Activated CD8-positive, alpha-beta memory T cell treated with anti-CD3 and anti-CD28 coated beads, Interleukin-2, amount 50 U/mL, for 24 hours (primary cell): ENCODE data around the gene HRCT1.
A peak's percentile ranks its signal among the peaks of the same experiment; 100 is the strongest.
"Not testable (repeated sequence)": the region's sequence is repeated elsewhere in the genome, so short reads cannot be mapped to it uniquely, and the experiment has no call there.

Experiments used
- DNase-seq: peaks from one replicate; pipeline ENCODE4 v3.0.0-alpha.2; 2020; ENCODE audit errors: extremely low read depth

HRCT1 gene

GRCh38 chr9:35905912-35906679 lies at the start of gene HRCT1:
HRCT1 (plus strand) TSS chr9:35906202; CDS start chr9:35906288, 86 bp downstream.
- no peak for DNase-seq

- DNase-seq = no peak
Observed at GRCh38 chr9:35856206-35856605, 49.8 kb upstream of the HRCT1 start.

GRCh38 chr9:35856882-35857281 lies 49.1 kb upstream of the HRCT1 start:
- DNase-seq = no peak

GRCh38 chr9:35858458-35858857 lies 47.5 kb upstream of the HRCT1 start:
- DNase-seq = no peak

GRCh38 chr9:35859310-35859989 lies 46.6 kb upstream of the HRCT1 start:
- no peak for DNase-seq

- no peak for DNase-seq
Observed at GRCh38 chr9:35859990-35860339, 46.0 kb upstream of the HRCT1 start.

- DNase-seq = no peak
Observed at GRCh38 chr9:35861161-35861897, 44.7 kb upstream of the HRCT1 start.

GRCh38 chr9:35862328-35862727 lies 43.7 kb upstream of the HRCT1 start:
- DNase-seq = no peak

- DNase-seq = no peak
Observed at GRCh38 chr9:35863583-35863982, 42.4 kb upstream of the HRCT1 start.

- no peak for DNase-seq
Observed at GRCh38 chr9:35864695-35865255, 41.2 kb upstream of the HRCT1 start.

GRCh38 chr9:35867538-35867937 lies 38.5 kb upstream of the HRCT1 start:
- DNase-seq = no peak

- DNase-seq = no peak
Observed at GRCh38 chr9:35868933-35869332, 37.1 kb upstream of the HRCT1 start.

- DNase-seq = no peak
Observed at GRCh38 chr9:35869621-35870216, 36.3 kb upstream of the HRCT1 start.

GRCh38 chr9:35870351-35870923 lies 35.6 kb upstream of the HRCT1 start, which contains the start of gene OR13J1:
OR13J1 (minus strand) TSS chr9:35870401; CDS start chr9:35870401, 0 bp downstream.
- no peak for DNase-seq

GRCh38 chr9:35871545-35871944 lies 34.5 kb upstream of the HRCT1 start:
- no peak for DNase-seq

- DNase-seq = no peak
Observed at GRCh38 chr9:35872505-35872904, 33.5 kb upstream of the HRCT1 start.

- peak; percentile 38 for DNase-seq
Observed at GRCh38 chr9:35882263-35882848, 23.6 kb upstream of the HRCT1 start.

GRCh38 chr9:35882996-35883395 lies 23.0 kb upstream of the HRCT1 start:
- DNase-seq = no peak

- not testable (repeated sequence) for DNase-seq
Observed at GRCh38 chr9:35884908-35885307, 21.1 kb upstream of the HRCT1 start.

GRCh38 chr9:35891646-35892045 lies 14.4 kb upstream of the HRCT1 start:
- DNase-seq = no peak

GRCh38 chr9:35892051-35892450 lies 14.0 kb upstream of the HRCT1 start:
- DNase-seq = no peak
